Colonic mucosa (tissue), 4 donors: ENCODE data around the gene SECISBP2. TPM values are rescaled to one million over a fixed set of nuclear protein-coding genes. Genes with fewer than 3 reads are reported as not detected.

Experiments
- DNase-seq: peaks from one replicate; pipeline ENCODE4 v3.0.0-alpha.2; 2020
- H3K27ac ChIP-seq: fragments of 200-600 bp; one replicate; pipeline ENCODE4 v1.8.0; 2021
- H3K27me3 ChIP-seq: fragments of 200-600 bp; one replicate; pipeline ENCODE4 v1.8.0; 2021
- H3K36me3 ChIP-seq: fragments of 200-600 bp; one replicate; pipeline ENCODE4 v1.8.0; 2021
- H3K4me1 ChIP-seq: fragments of 200-600 bp; one replicate; pipeline ENCODE4 v1.8.0; 2021; ENCODE audit warnings: mild to moderate bottlenecking
- H3K4me3 ChIP-seq: fragments of 200-600 bp; one replicate; pipeline ENCODE4 v1.8.0; 2021
- H3K9ac ChIP-seq, 2 donors: one replicate each; pipeline ENCODE4 v1.7.0; 2013; ENCODE audit warnings: control low read depth in 2 of 2, low read depth in 2 of 2, low read length in 2 of 2
- H3K9me3 ChIP-seq: fragments of 200-600 bp; one replicate; pipeline ENCODE4 v1.8.0; 2021
- intact Hi-C: fragments of 100-400 bp; cut with DNase I; formaldehyde crosslinking; loops from one replicate; pipeline ENCODE4 v1.14.1; 2022
- total RNA-seq, 2 donors: library from RNA; stranded (reverse); fragmentation: NEBNext Ultra II Directional in 1 of 2; extraction: Animal tissue kit (Norgen Biotek cat#: 25700) in 1 of 2; gene quantifications; one replicate each; pipeline ENCODE4 v1.2.1, GENCODE V29; 2021
- TF ChIP-seq, protein P1 (sequence below): fragments of 200-600 bp; IDR thresholded peaks from one replicate; pipeline ENCODE4 v1.8.0; 2022; ENCODE audit warnings: antibody characterized with exemption, mild to moderate bottlenecking
- donor health status: healthy.
- donor health status: DM: no; HTN: no; CAD: no.
- donor health status: DM: no; HTN: no; CAD: no.

Gene SECISBP2
- total RNA-seq, 2 donors from 2014 or later = 37.6 to 42.2 TPM

DNA sequence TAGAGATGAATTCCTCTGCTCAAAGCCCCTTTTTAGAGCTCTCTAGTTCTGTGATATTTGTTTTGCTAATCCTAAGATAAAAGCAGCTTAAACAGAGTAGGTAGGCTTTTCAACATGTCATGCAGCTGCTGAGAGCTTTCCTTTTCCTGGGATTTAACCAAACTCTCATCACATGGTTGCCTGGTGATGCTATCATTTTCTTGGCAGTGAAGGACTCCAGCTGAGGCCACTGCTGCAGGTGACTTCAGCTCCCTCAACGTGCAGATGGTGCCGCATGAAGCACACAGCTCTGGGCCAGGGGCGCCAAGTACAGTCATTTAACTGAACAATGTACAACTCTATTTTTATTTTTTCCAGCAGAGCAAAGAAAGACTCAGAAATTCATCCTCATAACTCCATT, 42.2 kb downstream of the SECISBP2 start:
- intact Hi-C loops = no loop called here
- Histone ChIP-seq H3K27me3 (no peaks in the 10 kb centered on the region), H3K36me3 (peaks cover 8% of the 10 kb centered on the region)

DNA sequence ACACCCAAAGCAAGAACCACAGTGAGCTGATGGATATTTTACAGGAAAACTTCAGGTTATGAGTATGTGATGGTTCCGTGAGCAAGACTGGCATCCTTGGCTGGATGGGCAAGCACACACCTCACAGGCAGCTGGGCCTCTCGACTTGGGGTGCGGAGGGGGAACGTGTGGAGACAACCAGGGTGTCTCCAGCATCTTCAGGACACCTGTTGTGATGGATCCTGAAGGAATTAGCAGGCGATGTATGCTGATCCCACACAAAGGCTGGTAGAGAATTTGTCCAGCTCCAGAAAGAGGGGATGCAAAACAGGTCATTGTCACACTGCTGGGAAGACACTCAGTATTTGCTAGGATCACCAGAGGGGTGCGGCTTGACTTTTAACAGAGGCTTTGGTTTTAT, 42.7 kb downstream of the SECISBP2 start:
- H3K36me3 ChIP-seq = peaks cover 8% of the 10 kb centered on the region
- no peaks in the 10 kb centered on the region for H3K27me3 ChIP-seq
- H3K27ac ChIP-seq = no peak overlapping the region
- no peak for DNase-seq
- no peak overlapping the region for H3K9ac ChIP-seq
- H3K4me3 ChIP-seq = no peak overlapping the region
- intact Hi-C loops = no loop called here
- no peaks in the 10 kb centered on the region for H3K9me3 ChIP-seq
- no peaks in the 10 kb centered on the region for H3K4me1 ChIP-seq
- TF ChIP-seq, protein P1, sequence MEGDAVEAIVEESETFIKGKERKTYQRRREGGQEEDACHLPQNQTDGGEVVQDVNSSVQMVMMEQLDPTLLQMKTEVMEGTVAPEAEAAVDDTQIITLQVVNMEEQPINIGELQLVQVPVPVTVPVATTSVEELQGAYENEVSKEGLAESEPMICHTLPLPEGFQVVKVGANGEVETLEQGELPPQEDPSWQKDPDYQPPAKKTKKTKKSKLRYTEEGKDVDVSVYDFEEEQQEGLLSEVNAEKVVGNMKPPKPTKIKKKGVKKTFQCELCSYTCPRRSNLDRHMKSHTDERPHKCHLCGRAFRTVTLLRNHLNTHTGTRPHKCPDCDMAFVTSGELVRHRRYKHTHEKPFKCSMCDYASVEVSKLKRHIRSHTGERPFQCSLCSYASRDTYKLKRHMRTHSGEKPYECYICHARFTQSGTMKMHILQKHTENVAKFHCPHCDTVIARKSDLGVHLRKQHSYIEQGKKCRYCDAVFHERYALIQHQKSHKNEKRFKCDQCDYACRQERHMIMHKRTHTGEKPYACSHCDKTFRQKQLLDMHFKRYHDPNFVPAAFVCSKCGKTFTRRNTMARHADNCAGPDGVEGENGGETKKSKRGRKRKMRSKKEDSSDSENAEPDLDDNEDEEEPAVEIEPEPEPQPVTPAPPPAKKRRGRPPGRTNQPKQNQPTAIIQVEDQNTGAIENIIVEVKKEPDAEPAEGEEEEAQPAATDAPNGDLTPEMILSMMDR = no peak

More for the DNA sequence above, 42.2 kb downstream of the SECISBP2 start:
- H3K4me3 ChIP-seq = no peak overlapping the region
- no peaks in the 10 kb centered on the region for H3K9me3 ChIP-seq
- no peak overlapping the region for H3K27ac ChIP-seq
- H3K4me1 ChIP-seq = no peaks in the 10 kb centered on the region
- TF ChIP-seq, protein P1 = no peak
- no peak overlapping the region for H3K9ac ChIP-seq
- no peak for DNase-seq

DNA sequence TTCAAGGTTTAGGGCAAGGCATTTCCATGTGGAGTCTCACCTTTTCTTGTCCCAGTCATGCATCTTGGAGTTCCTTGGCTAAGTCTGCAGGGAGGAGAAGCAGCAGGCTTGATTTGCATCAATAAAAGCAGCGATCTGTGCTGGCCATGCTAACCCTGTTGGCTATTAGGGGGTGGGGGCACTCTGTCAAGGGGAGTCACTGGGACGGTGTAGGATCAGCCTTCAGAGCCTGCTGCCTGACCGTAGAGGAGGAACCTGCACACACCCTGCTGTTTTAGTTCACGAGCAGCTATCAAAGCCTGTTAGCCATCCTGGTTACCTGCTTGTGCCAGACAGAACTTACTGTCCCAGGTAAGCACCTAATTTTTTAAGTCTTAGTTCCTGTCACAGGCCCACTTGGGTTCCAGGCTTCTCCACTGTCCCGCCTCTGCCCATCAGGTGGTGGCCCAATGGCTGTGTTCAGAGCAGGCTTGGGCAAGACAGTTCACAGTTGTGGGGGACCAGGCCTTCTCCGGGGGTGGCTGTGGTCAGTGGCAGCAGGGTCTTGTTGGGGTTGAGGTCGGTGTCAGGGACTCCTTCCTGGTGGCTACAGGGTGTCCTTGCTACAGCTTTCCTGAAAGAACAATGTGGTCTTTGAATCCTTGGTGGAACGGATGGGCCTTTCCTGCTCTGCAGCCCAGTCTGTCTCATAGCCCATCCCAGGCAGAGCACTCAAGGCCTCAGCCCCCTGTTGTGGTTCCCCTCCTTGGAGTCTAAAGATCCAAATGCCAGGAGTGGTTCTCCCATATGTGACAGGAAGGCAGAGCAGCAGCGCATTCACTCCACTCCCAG, 43.7 kb downstream of the SECISBP2 start:
- no peak overlapping the region for H3K27ac ChIP-seq
- H3K9ac ChIP-seq = no peak overlapping the region
- no peak overlapping the region for H3K4me3 ChIP-seq
- TF ChIP-seq, protein P1 = no peak
- no peaks in the 10 kb centered on the region for H3K4me1 ChIP-seq
- H3K9me3 ChIP-seq = no peaks in the 10 kb centered on the region
- H3K36me3 ChIP-seq = peaks cover 8% of the 10 kb centered on the region
- no peaks in the 10 kb centered on the region for H3K27me3 ChIP-seq
- DNase-seq = no peak
- intact Hi-C loops = no loop called here

DNA sequence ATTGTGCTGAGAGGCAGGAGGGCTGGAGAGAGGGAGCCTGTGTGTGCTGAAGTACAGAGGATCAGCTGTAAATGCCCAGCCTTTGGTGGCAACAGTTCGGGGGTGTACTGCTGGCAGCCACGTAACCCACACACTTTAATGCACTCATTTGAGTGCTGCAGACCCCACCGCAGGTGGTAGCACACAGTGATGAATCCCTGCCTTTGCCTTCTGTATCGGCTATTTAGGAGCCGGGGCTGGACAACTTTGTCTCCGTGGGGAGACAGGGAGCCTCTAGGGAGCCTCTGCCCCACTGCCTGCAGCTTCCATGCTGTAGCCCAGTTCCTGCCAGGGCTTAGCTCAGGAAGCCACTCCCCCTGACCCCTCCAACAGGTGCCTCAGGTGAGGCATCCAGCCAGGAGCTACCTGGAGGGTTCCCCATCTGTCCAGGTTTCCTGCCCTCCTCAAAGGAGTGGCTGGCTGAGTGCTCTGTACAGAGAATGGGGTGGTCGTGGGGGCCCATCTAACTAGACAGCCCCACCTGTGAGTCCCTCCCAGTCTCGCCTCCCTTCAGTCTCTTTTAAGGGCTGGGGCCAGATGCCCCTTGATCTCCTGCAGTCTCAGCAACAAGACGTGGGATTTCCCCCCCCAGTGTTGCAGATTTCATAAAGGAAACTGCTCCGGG, 44.5 kb downstream of the SECISBP2 start:
- Histone ChIP-seq H3K9me3 (no peaks in the 10 kb centered on the region), H3K4me3 (no peak overlapping the region), H3K36me3 (peaks cover 8% of the 10 kb centered on the region), H3K4me1 (no peaks in the 10 kb centered on the region), H3K27me3 (no peaks in the 10 kb centered on the region), H3K27ac (no peak overlapping the region), H3K9ac (no peak overlapping the region)
- DNase-seq = no peak
- intact Hi-C loops = no loop called here
- TF ChIP-seq, protein P1 = no peak

DNA sequence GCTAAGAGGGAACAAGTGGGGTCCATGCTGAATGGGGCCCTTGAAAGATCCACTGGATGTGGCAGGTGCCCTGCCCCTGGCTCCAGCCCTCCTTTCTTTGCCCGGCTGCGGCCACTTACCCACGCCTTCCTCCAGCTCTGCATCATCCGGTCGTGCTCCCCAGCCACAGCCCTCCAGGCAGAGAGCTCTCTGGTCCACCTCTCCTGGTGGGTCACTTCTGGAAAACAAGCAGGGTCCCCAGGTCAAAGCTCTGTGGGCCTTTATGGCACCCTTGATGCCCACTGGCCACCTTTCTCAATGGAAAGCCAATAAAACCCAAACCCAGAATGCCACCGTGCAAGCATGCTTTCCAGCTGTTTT, 45.0 kb downstream of the SECISBP2 start:
- H3K27me3 ChIP-seq = no peaks in the 10 kb centered on the region
- DNase-seq = no peak
- no peaks in the 10 kb centered on the region for H3K4me1 ChIP-seq
- intact Hi-C loops = no loop called here
- no peak overlapping the region for H3K9ac ChIP-seq
- TF ChIP-seq, protein P1 = no peak
- no peak overlapping the region for H3K27ac ChIP-seq
- H3K4me3 ChIP-seq = no peak overlapping the region
- H3K36me3 ChIP-seq = peaks cover 8% of the 10 kb centered on the region
- no peaks in the 10 kb centered on the region for H3K9me3 ChIP-seq
